Occipital lobe (tissue), 2 donors: ENCODE measurements around the gene GPC6. TPM values are rescaled to one million over a fixed set of nuclear protein-coding genes. Genes with fewer than 3 reads are reported as not detected.

Experiments used
- DNase-seq: peaks from one replicate; lab custom pipeline; 2025; lab: John Stamatoyannopoulos, UW
- total RNA-seq: library from RNA; depleted of rRNA; stranded (reverse); fragments of >200 nt; gene quantifications from one replicate; pipeline ENCODE4 v1.2.3, GENCODE V29; 2014

The GPC6 gene
- total RNA-seq, 1 donor from 2014 or later = 9.8 TPM

DNA sequence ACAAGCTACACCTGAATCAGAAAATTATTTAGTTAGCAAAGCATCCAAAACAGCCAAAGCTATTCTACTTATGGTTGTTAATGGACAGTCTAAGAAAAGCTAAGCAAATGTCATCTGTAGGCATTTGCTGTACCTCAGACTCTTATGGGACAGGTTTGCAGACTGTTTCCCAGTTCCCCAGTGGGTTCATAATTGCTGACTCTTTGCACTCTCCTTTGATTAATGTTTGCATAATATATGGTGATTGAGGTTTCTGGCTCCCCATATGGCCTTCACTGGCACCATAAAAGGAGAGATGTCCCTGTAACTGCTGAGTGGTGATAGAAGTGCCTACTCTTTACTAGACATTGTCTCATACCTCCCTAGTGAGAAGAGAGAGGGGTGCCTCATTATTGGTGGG lies 142.1 kb downstream of the GPC6 start:
- no peak for DNase-seq

DNA sequence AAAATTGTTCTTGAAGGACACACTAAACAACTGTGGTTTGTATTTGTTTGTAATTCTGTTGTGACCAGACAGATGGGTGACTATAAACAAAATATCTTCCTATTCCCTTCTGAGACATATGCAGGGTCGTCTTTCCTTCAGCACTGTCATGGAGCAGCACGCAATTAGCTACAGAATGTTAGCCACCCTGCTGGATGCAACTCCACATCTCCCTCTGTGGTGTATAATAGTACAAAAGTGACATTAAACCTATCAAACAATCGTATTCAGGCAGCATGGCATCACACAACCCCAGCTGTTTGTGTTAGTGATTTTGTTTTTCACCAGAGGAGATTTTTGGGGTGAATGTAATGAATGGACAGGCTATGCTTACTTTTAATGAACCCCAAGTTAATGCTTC lies 146.2 kb downstream of the GPC6 start:
- DNase-seq = no peak

DNA sequence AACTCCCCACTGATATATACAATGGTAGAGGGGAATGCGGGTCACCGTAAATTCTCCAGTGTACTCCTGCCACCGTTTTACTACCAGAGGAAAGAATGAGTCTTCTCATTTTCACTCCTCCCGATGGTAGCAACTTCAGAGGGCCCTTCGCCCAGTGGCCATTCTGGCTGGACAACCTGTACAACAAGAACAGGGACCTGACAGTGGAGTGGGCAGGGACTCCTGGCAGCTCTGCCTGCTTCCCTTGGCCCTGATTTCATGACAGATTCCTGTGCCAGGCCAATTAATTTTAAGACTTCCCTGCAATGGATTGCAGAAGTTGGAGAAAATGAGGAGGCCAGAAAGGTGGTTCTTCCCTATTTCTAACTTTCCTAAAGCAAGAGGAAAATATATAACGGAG lies 148.9 kb downstream of the GPC6 start:
- DNase-seq = no peak

DNA sequence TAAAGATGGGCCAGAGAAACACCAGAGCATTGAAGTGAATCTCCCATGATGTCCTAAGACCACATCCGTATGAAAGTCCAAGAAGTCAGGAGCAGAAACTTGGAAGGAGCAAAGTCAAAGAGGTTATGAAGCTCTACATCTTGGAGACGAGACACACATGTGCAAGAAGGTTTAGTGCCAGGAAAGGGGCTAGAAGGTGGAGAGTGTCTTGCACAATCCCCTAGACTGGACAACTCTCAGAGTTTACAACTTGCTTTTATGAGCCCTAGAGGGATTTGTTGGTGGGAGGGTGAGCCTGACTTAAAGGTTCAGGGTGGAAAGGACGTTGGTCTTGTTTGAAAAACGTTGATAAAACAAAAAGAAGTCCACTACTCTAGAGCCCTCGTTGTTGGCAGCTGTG lies 150.6 kb downstream of the GPC6 start:
- DNase-seq = no peak

DNA sequence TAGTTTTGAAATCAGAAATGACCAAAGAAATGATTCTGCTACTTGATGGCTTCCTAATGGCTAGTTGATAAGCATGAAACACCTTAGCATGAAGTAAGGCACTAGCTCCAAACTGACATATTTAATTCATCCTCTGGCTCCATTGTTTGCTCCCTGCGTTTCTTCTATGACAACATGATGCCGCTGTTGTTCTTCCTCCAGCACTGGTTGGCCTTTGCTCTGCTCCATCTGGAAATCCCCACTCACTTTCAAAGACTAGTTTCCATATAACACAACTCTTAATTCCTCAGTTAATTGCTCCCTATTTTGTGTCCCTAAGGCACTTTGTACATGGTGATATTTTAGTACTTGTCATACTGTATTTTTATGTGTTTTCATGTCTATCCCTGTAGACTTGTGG lies 151.6 kb downstream of the GPC6 start:
- DNase-seq = no peak

DNA sequence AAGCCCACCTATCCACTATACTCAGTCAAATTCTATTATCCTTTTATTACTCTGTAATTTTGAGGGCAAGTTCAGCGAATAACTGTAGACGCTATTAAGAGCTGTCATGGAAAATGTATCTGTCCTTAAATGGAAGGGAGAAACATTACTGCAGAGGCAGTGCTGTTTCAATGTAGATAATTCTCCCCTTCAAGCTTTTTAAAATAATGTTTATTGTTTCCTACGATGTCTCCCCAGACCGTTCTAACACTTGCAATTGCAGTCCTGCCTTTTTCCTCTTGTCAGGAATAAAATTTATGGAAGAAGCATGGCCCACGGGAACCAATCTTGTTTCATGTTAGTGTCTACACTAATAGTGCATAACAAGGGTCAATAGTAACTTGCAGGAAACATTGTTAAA lies 159.5 kb downstream of the GPC6 start:
- DNase-seq = no peak

DNA sequence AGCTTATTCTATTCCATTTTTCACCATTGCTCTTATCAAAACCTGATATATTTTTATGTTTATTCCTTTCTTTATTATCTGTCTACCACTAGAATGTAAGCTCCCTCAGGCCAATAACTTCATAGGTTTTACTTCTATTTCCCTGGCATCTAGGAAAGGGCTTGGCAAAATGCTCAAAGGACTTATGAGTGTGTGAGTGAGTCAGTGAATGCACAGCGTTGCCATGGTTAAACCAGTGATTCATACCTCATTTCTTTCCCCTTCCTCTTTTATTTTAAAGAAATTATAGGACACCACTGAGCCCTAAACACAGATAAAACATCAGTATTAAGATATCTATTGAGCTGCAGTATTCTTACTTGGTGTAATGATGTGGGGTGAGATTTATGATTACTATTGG lies 162.1 kb downstream of the GPC6 start:
- no peak for DNase-seq

DNA sequence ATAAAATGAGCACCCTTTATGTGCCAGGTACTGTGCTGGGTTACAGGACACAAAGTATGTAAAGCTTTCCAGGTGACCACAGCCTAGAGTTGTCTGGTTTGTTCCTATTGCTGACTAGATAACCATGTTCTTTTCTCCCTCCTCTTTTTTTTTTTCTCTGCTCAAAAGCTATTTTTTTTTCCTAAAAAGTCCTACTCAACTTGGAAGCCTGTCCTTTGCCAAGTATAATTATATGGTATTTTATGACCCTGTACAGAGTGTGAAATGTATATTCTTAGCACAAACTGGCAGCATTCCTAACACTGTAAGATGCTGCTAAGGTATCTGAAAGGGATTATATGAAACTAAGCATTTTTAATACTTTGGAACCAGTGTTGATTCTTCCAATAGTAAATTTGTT lies 171.0 kb downstream of the GPC6 start:
- no peak for DNase-seq

DNA sequence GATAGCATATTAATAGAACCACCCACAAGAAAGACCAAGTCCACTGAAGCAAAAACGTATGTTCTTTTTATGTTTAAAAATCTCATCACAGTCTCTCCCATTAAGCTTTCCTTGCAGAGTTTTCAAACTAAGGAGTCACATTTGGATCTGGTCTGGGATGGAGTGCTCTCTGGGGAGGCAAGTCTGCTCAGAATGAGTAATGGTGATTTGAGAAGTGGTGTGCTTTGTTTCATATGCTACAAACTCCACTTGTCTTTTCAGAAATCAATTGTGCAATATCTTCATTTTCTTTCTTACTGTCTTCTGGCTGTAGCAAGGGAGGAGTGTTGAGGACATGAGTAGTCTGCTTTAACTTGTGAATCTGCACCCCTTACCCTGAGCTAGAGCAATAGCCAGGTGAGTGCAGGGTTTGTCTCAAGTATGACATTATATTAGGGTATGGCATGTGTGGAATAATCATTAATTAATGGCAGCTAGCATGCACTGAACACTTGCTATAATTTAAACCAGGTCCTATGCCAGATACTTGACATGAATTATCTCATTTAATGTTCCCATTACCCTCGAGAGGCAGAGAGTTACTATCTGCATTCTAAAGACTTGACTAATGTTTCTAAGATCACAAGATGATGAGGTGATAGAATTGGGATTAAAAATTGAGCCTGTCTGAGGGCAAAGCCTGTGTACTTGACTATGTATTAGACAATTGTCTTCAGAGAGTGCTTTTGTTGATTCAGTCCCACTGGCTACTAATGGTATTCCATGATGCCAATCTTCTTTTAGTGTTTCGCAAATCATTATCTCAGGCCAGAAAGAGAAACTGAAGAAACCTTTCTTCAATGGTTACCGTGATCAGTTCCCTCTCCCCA lies 171.8 kb downstream of the GPC6 start:
- no peak for DNase-seq

DNA sequence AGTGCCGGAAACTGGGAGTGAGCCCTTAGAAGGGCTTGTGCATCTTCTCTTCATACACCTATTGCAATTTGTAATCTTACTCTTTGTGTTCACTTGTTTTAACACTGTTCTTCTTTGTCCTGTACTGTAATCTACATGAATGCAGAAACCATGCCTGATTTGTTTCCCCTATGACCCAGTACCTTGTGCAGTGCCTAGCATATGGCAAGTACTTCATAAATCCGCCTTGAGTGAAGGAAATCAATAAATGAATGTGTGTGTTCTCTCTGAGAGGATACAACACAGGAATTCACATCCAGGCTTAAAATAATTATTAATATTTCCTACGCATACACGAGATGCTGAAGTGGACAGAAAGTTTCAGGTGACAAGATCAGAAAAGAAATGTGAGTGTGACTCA lies 172.6 kb downstream of the GPC6 start:
- no peak for DNase-seq

DNA sequence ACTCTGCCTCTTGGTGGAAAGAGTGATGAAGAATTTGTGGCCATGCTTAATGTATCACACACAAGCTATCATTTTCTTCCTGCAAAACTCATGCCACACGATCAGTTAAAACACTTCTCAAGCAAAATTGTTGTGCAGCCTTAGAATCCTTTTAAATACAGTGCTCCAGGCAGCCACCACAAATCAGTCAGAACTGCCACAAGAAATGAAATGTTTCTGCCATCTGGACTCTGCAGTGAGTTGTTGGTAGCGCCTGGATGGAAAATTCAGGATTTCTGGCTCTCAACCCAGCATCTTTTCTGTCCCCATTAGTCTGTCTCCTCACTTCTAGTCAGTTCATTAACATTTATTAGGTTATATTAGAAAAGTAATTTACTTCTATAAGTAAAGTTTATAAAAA lies 179.5 kb downstream of the GPC6 start:
- DNase-seq = no peak

DNA sequence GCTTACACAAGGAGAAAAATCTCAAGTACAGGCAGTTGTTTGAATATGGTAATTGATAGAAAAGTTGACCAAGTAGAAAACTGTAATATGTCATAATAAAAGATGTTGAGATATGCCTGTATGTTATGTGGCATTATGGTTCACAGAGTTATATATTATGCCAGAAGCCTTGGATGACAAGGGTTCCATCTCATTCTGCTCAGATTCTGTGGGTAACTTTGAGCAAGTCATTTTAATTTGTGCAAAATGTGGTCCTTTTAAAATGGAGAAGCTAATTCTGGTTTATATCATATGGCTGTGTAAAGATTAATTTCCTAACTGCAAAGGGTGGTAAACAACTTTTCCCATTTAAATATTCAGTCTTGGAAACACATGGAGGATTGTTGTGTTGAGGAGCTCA lies 180.9 kb downstream of the GPC6 start:
- no peak for DNase-seq

DNA sequence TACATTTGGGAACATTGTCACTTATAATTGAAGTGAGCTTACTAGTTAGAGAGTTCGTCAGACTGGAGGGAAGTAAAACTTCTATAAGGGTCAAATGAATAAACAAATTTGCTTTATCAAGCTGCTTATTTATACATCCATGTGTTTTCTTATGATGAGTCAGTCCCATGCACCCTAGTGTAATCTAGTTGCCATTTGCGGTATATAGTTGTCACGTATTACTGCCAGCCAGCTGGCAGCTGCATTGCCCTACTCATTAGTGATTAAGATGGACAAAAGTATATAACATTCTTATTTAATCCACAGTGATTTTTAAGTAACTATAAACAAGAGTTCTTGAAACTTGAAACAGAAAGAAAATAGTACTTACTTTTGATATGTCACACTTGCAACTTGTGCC lies 182.4 kb downstream of the GPC6 start:
- DNase-seq = no peak

DNA sequence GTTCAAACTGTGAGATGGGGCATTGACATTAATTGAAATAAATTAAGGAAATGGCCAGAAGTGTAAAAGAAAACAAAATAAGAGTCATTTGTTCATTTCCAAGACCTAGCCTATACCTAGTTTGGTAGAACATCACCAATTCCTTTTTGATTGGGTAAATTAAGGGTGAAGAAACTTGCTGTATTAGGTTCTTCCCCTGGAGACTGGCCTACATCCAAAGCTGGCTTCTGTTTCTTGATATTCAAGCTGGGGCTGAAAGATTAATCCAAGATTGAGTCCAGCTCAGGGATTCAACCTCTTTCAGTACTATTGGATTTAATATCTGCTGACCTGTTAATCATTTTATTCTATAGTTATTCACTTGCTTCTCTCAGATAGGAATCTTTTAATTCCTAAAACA lies 183.2 kb downstream of the GPC6 start:
- no peak for DNase-seq

DNA sequence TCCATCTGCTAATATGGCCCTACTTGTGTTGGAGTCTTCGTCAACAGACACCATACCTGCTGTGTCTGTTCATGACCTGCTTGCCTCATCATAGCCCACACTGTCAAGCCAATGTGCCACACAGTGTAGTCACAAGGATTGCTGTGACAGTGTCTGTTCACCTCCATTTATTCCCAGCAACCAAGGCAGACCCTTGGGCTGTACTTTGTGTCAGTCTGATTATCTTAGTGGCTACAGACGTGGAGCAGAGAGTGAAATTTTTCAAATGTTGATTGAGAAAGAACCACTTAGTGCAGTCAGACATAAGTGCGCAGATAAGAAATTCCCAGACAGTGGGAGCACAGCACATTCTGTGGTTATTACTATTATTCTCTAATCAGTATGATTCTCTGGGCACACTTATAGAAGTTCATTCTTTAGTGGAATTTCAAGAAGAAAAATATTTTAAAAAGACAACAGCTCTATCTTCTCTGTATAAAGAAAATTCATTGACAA lies 184.6 kb downstream of the GPC6 start:
- no peak for DNase-seq

DNA sequence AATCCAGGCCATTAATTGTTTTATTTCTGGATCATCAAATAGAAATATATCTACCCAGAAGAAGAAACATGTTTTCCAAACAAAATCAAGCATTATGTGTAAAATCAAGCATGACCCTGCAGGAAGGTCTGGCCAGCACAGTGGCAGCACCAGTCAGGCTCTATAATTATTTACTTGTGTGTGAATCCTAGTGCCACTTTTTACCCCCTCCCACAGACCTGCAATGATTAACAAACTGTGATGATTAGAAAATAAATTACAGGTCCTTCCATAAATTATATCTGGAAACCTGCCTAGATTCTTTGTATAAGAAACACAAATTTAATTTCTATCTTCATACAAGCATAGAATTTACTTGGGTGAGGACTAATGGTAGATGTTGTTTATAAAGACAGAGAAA lies 186.1 kb downstream of the GPC6 start:
- no peak for DNase-seq

DNA sequence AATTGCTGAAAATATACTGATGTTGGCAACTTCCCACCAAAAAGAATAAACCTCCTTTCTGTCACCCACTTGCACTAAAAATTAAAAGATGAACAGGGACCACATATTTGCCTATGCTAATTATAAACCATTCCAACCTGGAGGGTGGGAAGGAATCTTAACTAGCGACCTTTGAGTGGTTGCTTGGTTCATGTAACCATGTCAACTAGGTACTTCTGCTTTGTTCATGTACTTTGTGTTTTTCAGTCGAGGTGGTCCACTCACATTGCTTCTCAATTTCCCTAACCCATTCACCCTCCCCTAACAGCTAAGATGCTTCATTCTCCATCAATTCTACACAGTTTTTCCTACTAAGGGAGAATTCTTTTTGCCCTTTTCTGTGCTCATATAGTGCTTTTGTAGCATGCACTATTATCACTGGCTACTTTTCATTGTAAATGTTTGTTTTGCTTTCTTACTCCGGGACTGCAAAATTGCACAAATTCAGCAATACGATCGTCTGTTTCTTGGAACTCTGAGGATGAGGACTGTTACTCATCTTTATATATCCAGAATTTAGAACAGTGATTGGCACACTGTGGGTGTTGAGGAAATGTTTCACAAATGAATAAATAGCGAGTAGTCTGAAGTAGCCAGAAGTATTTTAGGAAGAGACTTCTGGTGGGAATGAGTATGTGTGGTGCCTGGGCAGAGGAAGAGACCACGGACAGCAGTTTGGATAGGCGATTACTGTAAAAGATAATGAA lies 187.5 kb downstream of the GPC6 start:
- DNase-seq = no peak

DNA sequence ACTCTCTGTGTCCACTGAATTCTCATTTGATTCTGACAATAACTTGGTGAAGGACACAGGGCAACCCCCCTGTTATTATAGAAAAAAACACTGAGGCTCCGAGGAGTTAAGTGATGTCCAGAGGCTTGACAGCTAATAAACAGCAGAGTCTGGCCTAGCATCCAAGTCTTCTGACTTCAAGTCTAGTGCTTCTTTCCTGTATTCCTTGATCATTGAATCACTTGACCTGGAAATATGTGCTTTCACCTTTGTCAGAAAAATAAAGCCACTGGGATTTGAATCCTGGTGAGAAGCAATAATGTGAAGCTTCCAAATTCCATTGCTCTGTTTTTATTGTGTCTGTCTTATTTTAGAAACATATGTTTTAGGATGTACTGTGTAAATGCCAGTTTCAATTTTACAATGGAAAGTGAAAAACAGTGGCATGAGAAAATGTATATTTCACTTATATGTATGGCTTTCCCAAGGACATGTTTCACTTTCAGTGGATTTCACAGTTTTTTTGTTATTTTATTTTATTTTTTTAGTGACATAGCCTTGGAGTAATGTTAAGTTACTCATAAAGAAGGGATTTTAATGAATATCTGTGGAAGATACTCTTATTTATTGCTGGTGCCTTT lies 190.2 kb downstream of the GPC6 start:
- DNase-seq = no peak

DNA sequence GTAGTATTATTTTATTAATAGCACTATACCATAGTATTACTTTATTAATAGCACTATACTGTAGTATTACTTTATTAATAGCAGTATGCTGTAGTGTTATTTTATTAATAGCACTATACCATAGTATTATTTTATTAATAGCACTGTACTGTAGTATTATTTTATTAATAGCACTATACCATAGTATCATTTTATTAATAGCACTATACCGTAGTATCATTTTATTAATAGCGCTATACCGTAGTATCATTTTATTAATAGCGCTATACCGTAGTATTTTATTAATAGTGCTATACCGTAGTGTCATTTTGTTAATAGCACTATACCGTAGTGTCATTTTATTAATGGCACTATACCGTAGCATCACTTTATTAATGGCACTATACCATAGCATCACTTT lies 191.8 kb downstream of the GPC6 start:
- DNase-seq = no peak

DNA sequence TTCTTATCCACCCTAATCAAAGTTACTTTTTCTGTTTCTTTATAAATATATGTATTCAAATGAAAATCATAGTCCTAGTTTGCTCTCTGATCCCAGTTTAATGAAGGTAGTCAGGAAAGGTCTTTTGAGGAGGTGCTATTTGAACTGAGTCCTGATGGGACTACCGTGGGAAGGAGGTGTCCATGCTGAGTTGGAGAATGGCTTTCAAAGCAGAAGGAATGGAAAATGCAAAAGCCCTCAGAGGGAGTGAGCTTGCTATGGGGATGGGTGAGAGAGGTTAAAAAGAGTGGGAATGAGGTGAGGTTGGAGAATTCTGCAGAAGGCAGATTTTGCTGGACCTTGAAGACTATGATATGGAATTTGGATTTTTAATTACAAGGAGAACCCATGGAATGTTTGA lies 193.6 kb downstream of the GPC6 start:
- DNase-seq = no peak

DNA sequence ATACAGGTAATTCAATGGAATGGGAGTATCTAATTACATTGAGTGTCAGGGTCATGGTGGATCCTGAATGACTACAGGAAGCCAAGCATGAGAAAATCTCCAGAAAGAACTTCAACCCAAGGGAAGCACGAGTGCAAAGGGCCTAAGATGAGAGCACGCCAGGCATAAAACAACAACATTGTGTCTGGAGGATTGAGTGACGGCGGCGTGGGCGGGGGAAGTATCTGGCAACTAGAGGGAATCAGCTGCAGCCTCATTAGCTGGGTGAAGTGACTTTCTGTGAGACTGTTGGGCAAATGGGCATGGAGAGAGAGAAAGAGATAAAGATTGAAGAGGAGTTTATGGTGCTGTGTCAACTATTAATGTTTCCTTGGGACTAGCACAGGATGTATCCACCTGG lies 194.3 kb downstream of the GPC6 start:
- DNase-seq = no peak

DNA sequence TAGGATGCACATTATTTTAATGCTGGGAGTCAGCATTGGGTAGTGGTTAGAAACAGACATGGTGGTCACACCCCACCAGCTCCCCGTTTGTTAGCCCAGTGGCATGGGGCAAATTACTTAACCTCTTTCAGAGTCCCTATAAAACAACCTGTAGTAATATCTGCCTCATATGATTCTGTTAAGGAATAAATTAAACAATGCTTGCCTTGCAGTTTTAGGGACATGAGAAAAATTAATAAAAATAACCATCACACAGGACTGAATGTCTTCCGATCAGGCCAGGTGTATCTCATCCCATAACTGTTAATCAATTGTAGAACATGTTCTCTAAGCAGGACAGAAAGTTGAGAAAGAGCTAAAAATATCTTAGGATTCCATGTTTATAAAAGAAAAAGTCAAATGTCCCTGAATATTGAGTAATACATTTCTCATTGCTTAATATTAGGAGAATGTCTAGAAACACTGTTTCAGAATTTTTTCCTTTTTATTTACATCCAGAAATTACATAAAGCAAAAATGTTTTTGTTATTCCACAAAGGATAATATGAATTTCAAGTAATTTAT lies 196.5 kb downstream of the GPC6 start:
- no peak for DNase-seq
